GOT3 (cell line): ENCODE measurements around the gene MEIS1.
"Not testable (repeated sequence)": the region's sequence is repeated elsewhere in the genome, so short reads cannot be mapped to it uniquely, and the experiment has no call there.

Experiments
- DNase-seq: peaks from one replicate; lab custom pipeline; 2025; ENCODE audit warnings: mixed read lengths; lab: John Stamatoyannopoulos, UW

MEIS1 gene

GRCh38 chr2:66467718-66468117 lies 32.8 kb downstream of the MEIS1 start:
- no peak for DNase-seq

GRCh38 chr2:66469214-66469902 lies 34.4 kb downstream of the MEIS1 start:
- DNase-seq: no peak

- DNase-seq: no peak
Measured at GRCh38 chr2:66470199-66470598, 35.3 kb downstream of the MEIS1 start.

- no peak for DNase-seq
Measured at GRCh38 chr2:66472225-66472843, 37.4 kb downstream of the MEIS1 start.

GRCh38 chr2:66477135-66477842 lies 42.4 kb downstream of the MEIS1 start:
- DNase-seq: no peak

GRCh38 chr2:66478299-66478698 lies 43.4 kb downstream of the MEIS1 start:
- DNase-seq: no peak

GRCh38 chr2:66478731-66479316 lies 43.9 kb downstream of the MEIS1 start:
- DNase-seq: no peak

- no peak for DNase-seq
Measured at GRCh38 chr2:66481100-66481549, 46.2 kb downstream of the MEIS1 start.

- not testable (repeated sequence) for DNase-seq
Measured at GRCh38 chr2:66485252-66485651, 50.3 kb downstream of the MEIS1 start.

GRCh38 chr2:66488946-66489345 lies 54.0 kb downstream of the MEIS1 start:
- no peak for DNase-seq

- DNase-seq: no peak
Measured at GRCh38 chr2:66489436-66489835, 54.5 kb downstream of the MEIS1 start.

- DNase-seq: no peak
Measured at GRCh38 chr2:66490588-66491001, 55.7 kb downstream of the MEIS1 start.

GRCh38 chr2:66494708-66495107 lies 59.8 kb downstream of the MEIS1 start:
- no peak for DNase-seq

GRCh38 chr2:66495788-66496640 lies 61.1 kb downstream of the MEIS1 start:
- DNase-seq: no peak

GRCh38 chr2:66496670-66497420 lies 61.9 kb downstream of the MEIS1 start:
- DNase-seq: no peak

GRCh38 chr2:66497431-66498288 lies 62.7 kb downstream of the MEIS1 start:
- no peak for DNase-seq

GRCh38 chr2:66498289-66498975 lies 63.5 kb downstream of the MEIS1 start:
- DNase-seq: no peak

- no peak for DNase-seq
Measured at GRCh38 chr2:66501267-66501666, 66.3 kb downstream of the MEIS1 start.

GRCh38 chr2:66506265-66506664 lies 71.3 kb downstream of the MEIS1 start:
- DNase-seq: no peak
